Measurements from ENCODE around the gene HLA-C. TPM values are rescaled to one million over a fixed set of nuclear protein-coding genes. Genes with fewer than 3 reads are reported as not detected.
"Not testable (repeated sequence)": the region's sequence is repeated elsewhere in the genome, so short reads cannot be mapped to it uniquely, and the experiment has no call there.

HLA-C gene
- total and polyA plus RNA-seq, 2 donors (not counting 3 experiments of a cell fraction or from before 2014, with no cell fraction given): 109 to 287 TPM

GRCh38 chr6:31265926-31266325 is 6.0 kb downstream of the HLA-C start:
- Histone ChIP-seq H3K4me2 (ENCODE audit: insufficient read depth, low read length) (no peak overlapping the region), H3K27ac (ENCODE audit: insufficient read depth, low read depth, low read length) (no peak overlapping the region), H3K9me3 (replicated peaks; ENCODE audit: control insufficient read depth, insufficient read depth, low read length) (no peaks in the 10 kb centered on the region), H2AFZ (ENCODE audit: low read depth, low read length) (no peak overlapping the region), H3K79me2 (ENCODE audit: control insufficient read depth, insufficient read depth, low read length) (peaks cover 4% of the 10 kb centered on the region), H3K4me3 (replicated peaks in 1 of 3; ENCODE audit: insufficient read depth in 1 of 3, low read depth in 1 of 3, low read length in 3 of 3) (no peak overlapping the region), H4K20me1 (replicated peaks; ENCODE audit: control insufficient read depth, extremely low read depth, insufficient read depth, low read length) (no peaks in the 10 kb centered on the region), H3K4me1 (ENCODE audit: control insufficient read depth, extremely low read depth, insufficient read depth, low read length) (peaks cover 3% of the 10 kb centered on the region), H3K27me3 (ENCODE audit: control insufficient read depth in 2 of 2, insufficient read depth in 2 of 2, low read length in 2 of 2) (peaks cover 0 to 2% of the 10 kb centered on the region in 2 experiments), H3K9me1 (replicated peaks; ENCODE audit: control insufficient read depth, extremely low read depth, insufficient read depth, low read length) (no peaks in the 10 kb centered on the region), H3K9ac (replicated peaks; ENCODE audit: extremely low read depth, insufficient read depth, low read length) (no peak overlapping the region), H3K36me3 (ENCODE audit: control insufficient read depth in 2 of 2, extremely low read depth in 1 of 2, insufficient read depth in 2 of 2, low read length in 2 of 2) (peaks cover 0 to 3% of the 10 kb centered on the region in 2 experiments)
- FAIRE-seq: no peak
- no TSS peak for BruUV-seq (replicated peaks)
- CTCF ChIA-PET: no interaction called here
- dilution Hi-C loops (cut with MboI; ENCODE audit: extremely low pct_ligation_motif_present, low sequenced_read_pairs): no loop called here
- DNase-seq (ENCODE audit: low read depth, low spot score): no peak
- POLR2A ChIA-PET: no interaction called here
- intact Hi-C loops (cut with micrococcal nuclease): no loop called here
- no peak for TF ChIP-seq POLR2A (IDR thresholded peaks at IDR 0.05; ENCODE audit: low read depth, low read length)
- TF ChIP-seq JUN (IDR thresholded peaks at IDR 0.05; ENCODE audit: borderline replicate concordance, insufficient read depth, insufficient read length, low read depth): no peak
- no peak for TF ChIP-seq EZH2 (IDR thresholded peaks at IDR 0.05; ENCODE audit: borderline replicate concordance, low read depth, low read length, severe bottlenecking)
- TF ChIP-seq MYC (IDR thresholded peaks at IDR 0.05; ENCODE audit: low read depth, low read length): no peak
- TF ChIP-seq GATA2 (IDR thresholded peaks at IDR 0.05; ENCODE audit: insufficient read depth, insufficient read length, low read depth, low read length): no peak
- TF ChIP-seq POLR2AphosphoS5 (IDR thresholded peaks at IDR 0.05; ENCODE audit: insufficient read depth, low read depth, low read length): no peak
- TF ChIP-seq CTCF (IDR thresholded peaks at IDR 0.05; ENCODE audit: extremely low read depth in 1 of 2, insufficient read depth in 1 of 2, low read depth in 1 of 2, low read length in 2 of 2): no peak
- TF ChIP-seq, protein P1, sequence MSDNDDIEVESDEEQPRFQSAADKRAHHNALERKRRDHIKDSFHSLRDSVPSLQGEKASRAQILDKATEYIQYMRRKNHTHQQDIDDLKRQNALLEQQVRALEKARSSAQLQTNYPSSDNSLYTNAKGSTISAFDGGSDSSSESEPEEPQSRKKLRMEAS (IDR thresholded peaks at IDR 0.05; ENCODE audit: insufficient read depth, insufficient read length): no peak

GRCh38 chr6:31263346-31263933 is 8.5 kb downstream of the HLA-C start:
- H3K4me2 ChIP-seq (ENCODE audit: insufficient read depth, low read length); CTCF ChIA-PET; BruUV-seq (replicated peaks); H4K20me1 ChIP-seq (replicated peaks; ENCODE audit: control insufficient read depth, extremely low read depth, insufficient read depth, low read length); DNase-seq (ENCODE audit: low read depth, low spot score); H3K36me3 ChIP-seq (ENCODE audit: control insufficient read depth in 2 of 2, extremely low read depth in 1 of 2, insufficient read depth in 2 of 2, low read length in 2 of 2); dilution Hi-C loops (cut with MboI; ENCODE audit: extremely low pct_ligation_motif_present, low sequenced_read_pairs); H3K9ac ChIP-seq (replicated peaks; ENCODE audit: extremely low read depth, insufficient read depth, low read length); H3K9me1 ChIP-seq (replicated peaks; ENCODE audit: control insufficient read depth, extremely low read depth, insufficient read depth, low read length); FAIRE-seq; H3K4me3 ChIP-seq (replicated peaks in 1 of 3; ENCODE audit: insufficient read depth in 1 of 3, low read depth in 1 of 3, low read length in 3 of 3); H3K79me2 ChIP-seq (ENCODE audit: control insufficient read depth, insufficient read depth, low read length); intact Hi-C loops (cut with micrococcal nuclease); H2AFZ ChIP-seq (ENCODE audit: low read depth, low read length); H3K9me3 ChIP-seq (replicated peaks; ENCODE audit: control insufficient read depth, insufficient read depth, low read length); H3K27me3 ChIP-seq (ENCODE audit: control insufficient read depth in 2 of 2, insufficient read depth in 2 of 2, low read length in 2 of 2); H3K27ac ChIP-seq (ENCODE audit: insufficient read depth, low read depth, low read length); H3K4me1 ChIP-seq (ENCODE audit: control insufficient read depth, extremely low read depth, insufficient read depth, low read length); POLR2A ChIA-PET: not testable (repeated sequence)

DNA sequence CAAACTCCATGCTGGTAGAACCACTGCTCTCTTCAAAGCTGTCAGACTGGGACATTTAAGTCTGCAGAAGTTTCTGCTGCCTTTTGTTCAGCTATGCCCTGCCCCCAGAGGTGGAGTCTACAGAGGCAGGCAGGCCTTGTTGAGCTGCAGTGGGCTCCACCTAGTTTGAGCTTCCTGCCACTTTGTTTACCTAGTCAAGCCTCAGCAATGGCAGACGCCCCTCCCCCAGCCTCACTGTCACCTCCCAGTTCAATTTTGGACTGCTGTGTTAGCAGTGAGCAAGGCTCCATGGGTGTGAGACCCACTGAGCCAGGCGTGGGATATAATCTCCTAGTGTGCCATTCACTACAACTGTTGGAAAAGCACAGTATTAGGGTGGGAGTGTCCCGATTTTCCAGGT is 11.9 kb downstream of the HLA-C start:
- POLR2A ChIA-PET; dilution Hi-C loops (cut with MboI; ENCODE audit: extremely low pct_ligation_motif_present, low sequenced_read_pairs); H3K79me2 ChIP-seq (ENCODE audit: control insufficient read depth, insufficient read depth, low read length): not testable (repeated sequence)

More for the DNA sequence above, 11.9 kb downstream of the HLA-C start:
- CTCF ChIA-PET; H3K27ac ChIP-seq (ENCODE audit: insufficient read depth, low read depth, low read length); H3K9me3 ChIP-seq (replicated peaks; ENCODE audit: control insufficient read depth, insufficient read depth, low read length); H3K36me3 ChIP-seq (ENCODE audit: control insufficient read depth in 2 of 2, extremely low read depth in 1 of 2, insufficient read depth in 2 of 2, low read length in 2 of 2); DNase-seq (ENCODE audit: low read depth, low spot score); H3K9ac ChIP-seq (replicated peaks; ENCODE audit: extremely low read depth, insufficient read depth, low read length); H3K9me1 ChIP-seq (replicated peaks; ENCODE audit: control insufficient read depth, extremely low read depth, insufficient read depth, low read length); H3K27me3 ChIP-seq (ENCODE audit: control insufficient read depth in 2 of 2, insufficient read depth in 2 of 2, low read length in 2 of 2); H4K20me1 ChIP-seq (replicated peaks; ENCODE audit: control insufficient read depth, extremely low read depth, insufficient read depth, low read length); intact Hi-C loops (cut with micrococcal nuclease); H3K4me1 ChIP-seq (ENCODE audit: control insufficient read depth, extremely low read depth, insufficient read depth, low read length); H3K4me2 ChIP-seq (ENCODE audit: insufficient read depth, low read length); H3K4me3 ChIP-seq (replicated peaks in 1 of 3; ENCODE audit: insufficient read depth in 1 of 3, low read depth in 1 of 3, low read length in 3 of 3); FAIRE-seq; BruUV-seq (replicated peaks); H2AFZ ChIP-seq (ENCODE audit: low read depth, low read length): not testable (repeated sequence)

Measured in endothelial cell of umbilical vein (primary cell).